HG02852 (cell line): ENCODE results near the gene QPCT.

Source experiments
- ATAC-seq: cut with Tn5 transposase; IDR thresholded peaks from one replicate; pipeline ENCODE4 v1.9.1; 2021; ENCODE audit warnings: mild to moderate bottlenecking, moderate library complexity; ENCODE audit not compliant: unreplicated experiment

The QPCT gene

DNA sequence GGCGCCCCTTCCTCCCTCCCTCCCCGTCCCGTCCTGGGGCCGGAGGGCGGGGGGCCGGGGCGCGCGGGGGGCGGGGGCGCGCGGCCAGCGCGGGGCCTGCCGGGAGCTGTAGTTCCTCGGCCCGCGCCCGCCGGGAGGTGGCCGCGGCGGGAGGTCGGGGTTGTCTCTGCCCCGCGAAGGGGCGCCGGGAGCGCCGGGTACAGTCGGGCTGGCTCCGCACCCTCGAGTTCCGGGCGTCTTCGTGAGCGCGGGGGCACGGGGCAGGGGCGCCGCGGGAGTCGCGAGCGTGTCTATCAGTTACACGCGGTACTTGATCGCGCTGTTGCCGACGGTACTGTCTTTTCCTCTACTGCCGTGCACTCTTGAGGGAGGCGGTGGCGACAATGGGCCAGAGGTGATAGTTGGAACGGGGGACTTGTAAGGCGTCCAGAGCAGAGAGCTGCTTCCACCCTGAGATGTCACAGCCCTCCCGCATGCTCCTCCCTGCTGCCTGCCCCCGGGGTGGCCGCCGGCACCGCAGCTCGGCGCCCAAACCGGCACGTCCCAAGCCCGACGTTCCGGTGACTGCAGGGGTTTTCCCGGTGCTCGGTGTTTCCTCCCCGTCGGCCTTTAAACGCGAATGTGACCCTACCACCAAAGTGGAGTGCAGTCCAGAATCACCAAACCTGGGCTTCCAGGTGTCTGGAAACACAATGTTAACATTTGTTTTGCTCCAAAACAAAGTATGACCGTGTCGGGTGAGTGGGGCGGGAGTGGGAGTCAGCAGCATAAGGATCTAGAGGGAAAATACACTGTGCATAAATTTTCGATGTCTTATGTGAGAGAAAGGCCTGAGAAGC lies 19.4 kb upstream of the QPCT start, which contains the start of gene PRKD3:
TSS of gene PRKD3 (minus strand) at position 48 of the 839 bp plus-strand sequence. CDS start 8,309 bp downstream, outside the sequence.
- peak; percentile 71 for ATAC-seq

DNA sequence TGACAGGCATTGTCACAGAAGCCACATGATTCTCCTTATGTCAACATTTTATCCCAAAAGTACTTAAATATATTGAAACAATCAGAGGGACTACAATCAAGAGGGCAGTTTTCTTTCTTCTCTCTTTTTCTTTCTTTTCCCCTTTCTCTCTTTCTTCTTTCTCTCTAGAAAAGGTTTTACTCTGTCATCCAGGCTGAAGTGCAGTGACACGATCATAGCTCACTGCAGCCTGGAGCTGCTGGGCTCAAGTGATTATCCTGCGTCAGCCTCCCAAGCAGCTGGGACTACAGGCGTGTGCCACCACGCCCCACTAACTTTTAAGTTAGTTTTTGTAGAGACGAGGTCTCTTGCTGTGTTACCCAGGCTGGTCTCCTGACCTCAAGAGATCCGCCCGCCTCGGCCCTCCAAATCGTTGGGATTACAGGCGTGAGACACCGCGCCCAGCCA lies 18.8 kb upstream of the QPCT start:
- ATAC-seq = no peak

DNA sequence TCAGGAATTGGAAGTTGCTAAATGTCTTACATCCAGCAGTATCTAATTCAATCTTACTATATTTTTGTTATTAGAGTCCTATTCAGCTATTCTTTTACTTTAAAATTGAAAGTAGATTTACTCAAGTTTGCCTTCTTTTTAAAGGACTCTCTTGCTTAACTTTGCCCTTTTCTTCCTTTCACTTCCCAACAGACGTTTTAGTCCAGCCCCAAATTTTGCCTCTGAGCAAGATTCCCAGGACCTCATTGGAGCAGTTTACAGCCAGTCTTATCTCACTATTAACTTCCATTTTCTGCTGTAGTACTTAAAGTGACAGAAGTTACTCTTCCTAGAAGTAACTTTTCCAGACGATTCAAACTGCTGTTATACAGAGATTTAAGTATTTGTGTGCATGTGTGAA lies 18.1 kb upstream of the QPCT start:
- ATAC-seq = no peak

DNA sequence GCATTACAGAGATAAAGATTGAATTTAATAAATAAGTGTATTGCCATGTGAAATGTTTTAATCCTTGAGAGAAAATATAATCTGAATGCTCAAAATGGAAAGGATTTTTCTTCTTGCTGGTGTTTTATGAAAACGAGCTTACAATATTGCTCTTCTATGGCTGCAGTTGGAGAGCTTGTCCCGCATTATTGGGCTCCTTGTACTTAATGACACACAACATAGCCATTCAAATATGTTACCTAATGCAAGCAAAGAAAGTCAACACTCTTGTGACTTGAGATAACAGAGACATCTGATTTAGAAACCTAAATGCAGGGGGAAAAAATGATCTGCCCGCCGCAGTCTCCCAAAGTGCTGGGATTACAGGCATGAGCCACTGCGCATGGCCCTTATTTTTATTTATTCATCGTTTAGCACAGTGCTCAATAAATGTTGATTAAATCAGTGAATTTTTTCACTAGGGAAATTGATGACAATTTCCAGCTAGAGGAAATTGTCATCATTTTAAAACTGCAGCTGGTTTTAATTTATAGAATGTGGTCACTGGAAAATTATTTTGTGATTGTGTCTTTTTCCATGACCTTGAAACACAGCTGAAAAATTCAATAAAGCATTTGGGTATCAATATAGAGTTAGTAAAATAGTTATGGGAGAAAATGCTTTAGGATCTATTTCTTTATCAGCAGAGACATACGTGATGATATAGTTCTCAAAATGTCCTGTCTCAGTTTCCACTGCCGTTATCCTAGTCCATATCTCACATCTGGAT lies 17.4 kb upstream of the QPCT start:
- no peak for ATAC-seq

DNA sequence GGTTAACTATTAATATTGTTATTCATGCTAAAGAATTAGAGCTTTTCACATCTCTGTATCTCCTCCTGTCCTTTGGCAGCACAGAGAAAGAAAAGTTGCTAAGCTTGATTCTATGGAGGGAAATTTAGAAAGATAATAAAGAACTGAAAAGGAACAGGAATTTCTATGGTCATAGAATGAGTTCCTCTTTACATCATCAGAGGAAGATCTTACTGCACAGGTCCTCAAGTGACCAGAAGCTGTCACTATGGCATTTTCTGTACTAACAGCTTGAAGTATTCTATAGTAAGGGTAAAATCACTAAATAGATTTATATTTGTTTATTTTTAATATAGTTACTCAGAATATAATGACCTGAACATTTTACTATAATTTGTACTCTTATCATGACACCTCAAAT lies 13.7 kb upstream of the QPCT start:
- no peak for ATAC-seq

DNA sequence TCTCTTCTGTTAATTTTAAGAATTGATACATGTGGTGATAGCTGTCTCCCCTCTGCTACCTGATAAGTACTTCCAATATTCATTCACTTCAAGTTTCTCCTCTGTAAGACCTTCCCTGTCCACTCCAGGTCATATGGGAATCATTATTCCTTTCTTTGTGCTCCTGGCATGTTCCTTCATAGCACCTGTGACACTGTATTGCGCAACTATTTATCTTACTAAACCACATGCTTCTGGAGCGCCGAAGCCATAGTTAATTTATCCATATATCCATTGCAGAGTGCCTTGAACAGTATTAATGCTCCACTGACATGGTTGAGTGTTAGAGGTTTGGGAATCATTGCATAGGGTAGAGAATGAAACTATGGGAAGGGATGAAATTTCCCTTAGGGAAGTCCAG lies 11.9 kb upstream of the QPCT start:
- ATAC-seq = no peak

DNA sequence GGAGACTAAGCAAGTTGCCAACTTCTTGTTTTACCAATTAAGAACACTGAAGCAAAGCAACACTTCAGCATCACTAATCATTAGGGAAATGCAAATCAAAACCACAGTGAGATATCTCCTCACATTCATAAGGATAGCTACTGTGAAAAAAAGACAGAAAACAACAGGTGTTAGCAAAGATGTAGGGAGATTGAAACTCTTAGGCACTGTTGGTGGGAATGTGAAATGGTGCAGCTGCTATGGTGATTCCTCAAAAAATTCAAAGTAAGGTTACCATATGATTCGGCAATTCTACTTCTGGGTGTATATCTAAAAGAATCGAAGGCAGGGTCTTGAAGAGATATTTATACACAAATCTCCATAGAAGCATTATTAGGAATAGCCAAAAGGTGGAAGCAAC lies 11.2 kb upstream of the QPCT start:
- no peak for ATAC-seq

DNA sequence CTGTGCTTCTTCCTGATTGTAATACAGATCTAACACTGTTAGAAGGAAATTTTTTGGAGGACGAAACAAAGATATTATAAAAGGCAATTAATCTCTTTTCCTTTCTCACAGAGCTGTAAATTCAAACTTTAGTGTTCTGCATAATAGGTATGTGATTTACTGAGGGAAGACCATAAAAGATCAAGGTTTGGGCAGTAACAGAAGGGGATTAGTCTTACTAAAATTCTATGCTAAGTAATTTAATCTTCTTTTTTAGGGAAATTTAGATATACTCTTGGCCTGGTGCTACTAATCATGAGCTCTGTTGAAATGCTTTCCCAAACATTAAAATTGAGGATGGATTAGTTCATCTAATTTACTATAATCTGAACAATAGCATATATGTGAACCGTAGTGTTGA lies 8.8 kb upstream of the QPCT start:
- ATAC-seq = no peak

DNA sequence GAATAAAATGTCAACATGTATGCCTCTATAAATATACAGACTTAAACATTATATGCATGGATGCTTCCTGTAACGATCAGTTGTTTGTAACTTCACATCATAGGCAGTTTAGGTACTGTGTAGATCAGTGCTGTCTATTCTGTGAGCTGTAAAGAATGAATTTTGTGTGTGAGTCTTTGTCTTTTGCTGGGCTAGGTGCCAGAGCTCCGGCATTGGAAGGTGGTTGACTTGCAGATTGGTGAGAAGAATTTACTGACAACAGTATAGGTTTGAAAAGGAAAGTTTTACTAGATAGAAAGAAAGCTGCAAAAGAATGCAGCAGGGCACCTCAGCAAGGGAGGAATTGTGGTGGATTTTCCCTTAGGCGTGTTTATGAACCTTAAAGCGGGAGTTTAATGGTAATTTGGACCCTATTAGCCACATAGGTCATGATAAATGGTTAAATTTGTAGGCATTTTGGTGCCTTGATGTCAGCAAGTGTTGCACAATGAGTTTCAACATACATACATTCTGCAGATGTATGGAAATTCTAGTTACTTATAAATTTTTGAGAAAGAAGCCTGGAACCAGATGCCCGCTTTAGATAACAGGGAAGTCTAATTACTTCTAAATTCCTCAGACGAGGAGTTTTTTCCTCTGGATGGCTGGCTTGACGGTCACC lies 6.7 kb upstream of the QPCT start:
- ATAC-seq = no peak

DNA sequence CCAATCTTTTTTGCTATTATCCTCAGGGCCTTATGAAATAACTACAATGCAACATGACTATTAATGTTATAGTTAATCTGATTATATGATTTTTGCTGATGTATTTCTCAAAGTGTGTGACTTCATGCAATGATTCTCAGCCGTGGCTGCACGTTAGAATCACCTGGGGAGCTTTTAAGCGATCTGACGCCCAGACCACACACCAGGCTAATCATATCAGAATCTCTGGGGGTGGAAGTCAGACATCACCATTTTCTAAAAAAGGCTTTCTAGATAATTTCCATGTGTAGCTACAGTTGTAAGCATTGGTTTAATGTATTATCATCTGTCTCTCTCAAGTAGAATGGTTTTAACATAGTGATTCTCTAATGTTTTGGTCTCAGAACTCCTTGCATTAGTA lies 5.5 kb upstream of the QPCT start:
- no peak for ATAC-seq

DNA sequence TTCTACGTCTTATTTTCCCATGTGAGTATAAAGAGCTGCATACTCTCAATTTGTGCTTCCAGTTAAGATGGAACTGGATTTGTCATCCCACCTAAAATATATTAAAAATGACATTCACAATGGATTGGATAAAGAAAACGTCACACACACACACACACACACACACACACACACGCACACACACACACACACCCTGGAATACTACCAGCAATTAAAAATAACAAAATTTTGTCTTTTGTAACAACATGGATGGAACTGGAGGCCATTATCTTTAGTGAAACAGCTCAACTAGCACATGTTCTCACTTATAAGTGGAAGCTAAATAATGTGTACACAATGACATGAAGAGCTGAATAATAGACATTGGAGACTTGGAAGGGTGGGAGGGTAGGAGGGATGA lies 3.8 kb upstream of the QPCT start:
- ATAC-seq = no peak

DNA sequence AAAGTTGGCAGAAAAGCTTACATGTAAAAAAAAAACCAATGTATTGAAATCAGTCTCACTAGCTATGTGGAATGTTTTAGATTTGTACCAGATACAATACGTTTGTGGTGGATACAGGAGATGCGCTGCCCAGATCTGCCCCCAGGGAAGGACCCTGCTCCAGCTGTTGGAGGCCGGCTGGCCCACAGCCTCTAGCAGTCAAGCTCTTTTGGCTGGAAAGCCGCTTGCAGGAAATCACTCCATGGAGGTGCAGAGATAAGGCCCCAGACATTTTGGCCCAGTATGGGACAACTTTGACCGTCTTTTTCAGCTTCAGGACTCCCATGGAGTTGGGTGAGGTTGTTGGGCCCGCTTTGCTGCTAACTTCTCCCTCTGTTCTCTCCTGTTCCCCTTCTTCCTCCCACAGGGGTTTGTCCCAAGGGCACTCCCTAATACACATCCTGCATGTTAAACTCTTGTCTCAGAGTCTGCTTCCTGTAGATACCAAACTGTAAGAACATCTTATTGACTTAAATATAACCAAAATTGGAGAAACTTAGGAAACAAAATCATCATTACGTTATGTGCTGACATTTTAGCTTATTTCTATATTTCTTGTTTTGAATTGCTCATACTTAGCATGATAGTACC lies 1.7 kb upstream of the QPCT start:
- no peak for ATAC-seq

DNA sequence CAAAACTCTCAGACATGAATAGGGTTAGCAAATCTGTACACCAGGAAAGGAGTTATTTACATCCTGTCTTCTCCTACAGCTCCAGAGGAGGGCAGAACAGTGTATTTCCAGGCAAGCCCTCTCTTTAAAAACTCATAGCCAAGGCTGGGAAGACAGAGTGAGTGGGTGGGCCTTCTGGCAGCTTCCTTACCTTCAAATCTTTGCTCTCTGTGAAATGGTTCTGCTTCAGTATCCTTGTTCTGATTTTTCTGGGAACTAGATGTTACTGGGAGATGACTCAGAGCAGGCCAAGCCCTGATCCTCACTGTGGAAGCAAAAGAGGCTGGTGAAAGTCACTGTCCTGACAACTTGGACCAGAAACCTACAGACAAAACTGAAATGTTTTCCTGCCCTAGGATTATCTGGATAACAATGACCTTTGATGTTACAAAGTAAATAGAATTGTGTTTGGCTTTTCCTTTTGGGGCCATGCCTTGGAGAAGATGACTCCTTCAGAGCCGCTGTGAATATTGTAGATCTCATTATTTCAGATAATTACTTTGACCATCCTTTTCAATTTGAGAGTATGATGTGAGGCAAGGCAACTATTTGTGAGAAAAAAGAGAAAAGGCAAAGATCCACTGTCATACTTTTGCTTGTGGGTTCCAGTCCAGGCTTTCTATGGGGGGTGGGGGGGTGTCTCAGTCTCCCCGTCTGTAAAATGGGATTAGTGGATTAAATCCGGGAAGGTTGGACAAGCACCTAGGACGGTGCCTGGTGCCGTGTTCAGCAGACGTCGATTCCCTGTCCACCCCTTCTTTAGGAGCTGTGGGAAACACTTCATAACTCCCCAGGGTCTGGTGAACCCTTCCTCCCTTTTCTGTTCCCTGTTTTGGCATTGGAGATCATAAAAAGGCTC lies 644 bp upstream of the QPCT start:
- no peak for ATAC-seq

DNA sequence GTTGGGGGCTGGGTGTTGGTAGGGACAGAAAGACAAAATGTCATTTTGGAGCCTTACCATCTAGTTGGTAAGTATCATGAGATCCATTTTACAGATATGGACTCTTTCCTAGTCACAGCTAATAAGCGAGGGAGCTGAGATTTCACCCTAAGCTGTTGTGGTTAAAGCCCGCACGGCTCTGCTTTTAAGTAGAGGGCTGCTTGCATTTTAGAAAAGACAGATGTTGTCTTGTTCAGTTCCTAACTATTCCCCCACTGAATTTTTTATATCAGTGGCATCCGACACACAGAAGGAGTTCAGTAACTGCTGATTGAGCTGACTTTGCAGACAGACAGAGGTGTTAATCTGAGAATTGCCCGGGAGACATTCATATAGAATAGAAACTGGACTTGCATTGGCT lies 3.7 kb downstream of the QPCT start:
- no peak for ATAC-seq

DNA sequence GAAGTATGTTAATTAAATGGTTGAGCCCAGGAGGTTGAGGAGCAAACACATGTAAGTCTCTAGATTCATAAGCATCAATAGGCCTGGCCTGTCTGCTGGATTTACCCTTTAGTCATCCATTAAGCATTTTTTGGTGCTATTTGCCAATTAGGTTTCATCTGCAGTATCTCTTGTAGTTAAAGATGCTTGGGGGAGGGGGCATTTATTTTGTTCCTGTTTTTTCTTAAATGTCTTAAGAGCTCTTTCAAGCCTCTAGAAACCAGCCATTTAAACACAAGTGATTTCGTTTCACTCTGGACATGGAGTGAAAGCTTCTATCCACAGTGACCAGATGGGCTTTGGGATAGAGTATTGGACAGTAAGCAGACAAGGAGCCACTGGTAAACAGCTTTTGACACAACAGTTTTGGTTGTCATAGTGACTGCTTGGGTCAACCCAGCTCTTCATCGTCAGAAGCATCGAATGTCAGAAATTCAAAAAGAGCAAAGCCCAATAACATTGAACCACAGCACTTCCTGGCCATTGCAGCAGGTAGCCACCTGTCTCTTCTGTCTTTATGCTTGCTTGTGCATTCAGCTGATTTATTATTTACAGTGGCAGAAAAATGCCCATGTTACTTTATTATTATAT lies 4.9 kb downstream of the QPCT start:
- ATAC-seq = no peak

DNA sequence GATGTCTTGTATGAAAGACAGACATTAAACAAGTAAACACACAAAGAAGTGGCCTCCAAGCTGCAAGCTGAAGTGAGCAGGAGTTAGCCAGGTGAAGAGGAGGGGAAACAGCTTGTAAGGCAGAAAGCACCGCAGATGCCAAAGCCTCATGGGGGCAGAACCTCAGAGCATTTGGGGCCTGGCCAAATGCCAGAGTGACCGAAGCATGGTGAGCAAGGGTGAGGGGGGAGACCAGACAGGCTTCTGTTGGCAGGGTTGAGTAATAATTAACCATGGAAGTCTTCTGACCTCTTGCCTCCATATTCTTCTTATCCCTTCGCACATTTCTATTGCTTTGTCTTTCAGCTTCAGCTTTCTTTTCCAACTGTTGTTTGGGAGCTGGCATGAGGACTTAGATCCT lies 5.6 kb downstream of the QPCT start:
- no peak for ATAC-seq

DNA sequence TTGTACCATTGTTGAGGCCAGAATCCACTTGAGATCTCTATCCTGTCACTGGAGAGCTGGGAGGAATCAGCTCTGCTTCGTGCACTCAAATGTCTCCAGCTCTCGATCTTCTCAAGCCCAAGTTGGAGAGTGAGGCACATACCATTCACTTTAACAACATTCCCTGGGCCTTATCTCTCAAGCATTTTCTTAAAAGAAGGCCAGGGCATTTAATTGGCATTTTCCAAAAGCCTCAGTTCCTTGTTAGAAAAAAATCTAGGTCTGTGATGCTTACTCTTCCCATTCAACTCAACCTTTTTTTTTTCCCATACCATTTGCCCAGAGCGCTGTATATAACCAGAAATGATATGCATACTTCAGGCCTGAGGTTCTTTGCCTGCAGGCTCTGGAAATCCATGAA lies 10.1 kb downstream of the QPCT start:
- no peak for ATAC-seq

DNA sequence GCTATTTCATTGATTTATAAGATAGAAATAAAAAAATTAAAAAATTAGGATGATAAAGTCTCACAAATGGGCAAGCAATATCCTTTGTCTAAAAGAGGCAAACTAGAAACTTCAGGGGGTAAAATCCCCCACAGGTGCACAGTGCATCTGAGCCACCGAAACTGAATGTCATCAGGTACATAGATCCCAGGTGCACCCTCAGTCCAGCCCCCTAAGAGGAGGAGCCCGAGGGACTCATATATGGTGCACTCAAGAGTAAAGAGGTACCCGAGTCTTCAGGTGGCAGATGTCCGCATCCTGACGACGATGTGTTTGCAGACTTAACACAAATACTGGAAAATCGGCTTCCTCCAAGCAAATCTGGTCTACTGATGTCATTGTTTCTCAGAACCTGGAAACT lies 11.3 kb downstream of the QPCT start:
- ATAC-seq = no peak

DNA sequence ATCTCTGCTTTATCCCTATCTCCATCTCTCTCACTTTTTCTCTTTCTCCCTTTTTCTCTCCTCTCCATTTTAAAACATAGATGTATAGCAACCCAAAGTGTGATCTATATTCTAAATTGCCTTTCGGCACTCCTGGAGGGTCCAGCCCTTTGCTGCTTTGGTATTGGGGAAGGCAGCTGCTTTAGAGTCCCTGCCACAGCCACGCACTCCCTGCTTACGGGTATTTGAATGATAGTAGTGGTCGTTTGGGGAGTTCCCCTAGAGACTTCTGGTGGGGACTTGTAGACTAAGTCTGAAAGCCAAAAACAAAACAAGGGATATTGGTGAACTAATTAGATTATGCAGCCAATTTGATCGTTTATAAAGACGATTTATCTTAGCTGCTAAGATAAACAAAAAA lies 11.9 kb downstream of the QPCT start:
- no peak for ATAC-seq

DNA sequence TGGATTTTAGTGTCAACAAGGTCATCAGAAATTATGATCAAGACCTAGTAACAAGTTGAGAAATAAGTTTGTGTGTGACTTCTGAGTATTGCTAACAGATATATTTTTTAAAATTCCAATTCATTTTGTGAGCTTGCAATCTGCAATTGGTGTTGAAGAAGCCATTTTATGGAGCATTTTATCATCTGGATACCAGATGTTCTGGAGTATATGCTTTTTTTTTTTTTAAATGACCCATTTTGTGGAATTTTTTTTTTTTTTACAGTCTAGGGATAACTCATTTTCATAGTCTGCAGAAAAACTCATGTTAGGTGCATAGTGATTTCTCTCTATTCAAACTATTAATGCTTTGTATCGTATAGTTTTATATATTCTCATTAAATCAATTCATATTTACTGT lies 12.6 kb downstream of the QPCT start:
- no peak for ATAC-seq
